ENCODE results near the gene RPS15. TPM values are rescaled to one million over a fixed set of nuclear protein-coding genes. Genes with fewer than 3 reads are reported as not detected.
A peak's percentile ranks its signal among the peaks of the same experiment; 100 is the strongest.

The RPS15 gene
- total and polyA plus RNA-seq, 9 of the 15 experiments (the other 6 are each of a cell fraction or from before 2014, with no cell fraction given) = 605 to 2,791 (median 957) TPM

DNA sequence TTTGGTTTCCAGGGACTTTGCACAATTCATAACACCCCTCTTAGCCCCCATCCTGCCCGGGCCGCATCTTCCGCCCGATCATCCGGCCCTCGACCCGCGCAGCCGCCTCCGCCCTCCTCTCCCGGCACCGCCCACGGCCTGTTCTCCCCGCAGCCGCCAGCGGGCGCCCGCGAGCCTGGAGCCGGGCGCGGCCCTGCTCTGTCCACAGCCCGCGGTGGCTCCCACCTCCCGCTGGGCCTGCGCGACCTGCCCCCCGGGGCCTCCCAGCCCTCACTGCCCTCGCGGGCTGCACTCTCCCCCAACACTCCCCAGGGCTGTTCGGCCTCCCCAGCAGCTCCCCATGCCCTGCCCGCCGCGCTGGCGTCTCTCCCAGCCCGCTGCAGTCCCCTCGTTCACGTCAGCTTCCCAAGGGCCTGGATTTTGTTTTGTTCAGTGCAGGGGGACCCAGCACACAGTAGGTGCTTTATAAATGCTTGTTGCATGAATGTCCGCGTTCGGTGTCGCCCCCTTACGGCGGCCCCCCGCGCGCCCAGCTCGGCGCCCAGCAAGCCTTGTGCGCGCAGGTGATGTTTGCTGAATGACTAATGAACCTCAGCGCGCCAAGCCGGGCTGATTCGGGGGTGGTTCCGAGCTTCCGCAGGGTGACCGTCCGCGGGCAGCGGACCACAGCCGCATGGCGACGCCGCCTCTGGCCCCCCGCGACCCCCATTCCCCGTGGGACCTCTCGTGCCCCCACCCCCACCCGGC, 7.2 kb downstream of the RPS15 start (continued):
- TF ChIP-seq ZBTB34 (CRISPR knock-in tag; IDR thresholded peaks at IDR 0.05) (no peak), YY1 (IDR thresholded peaks at IDR 0.05; ENCODE audit: borderline replicate concordance in 1 of 3, control insufficient read depth in 1 of 3, extremely low read depth in 1 of 3, insufficient read depth in 3 of 3, insufficient read length in 1 of 3, insufficient replicate concordance in 2 of 3, low read depth in 1 of 3, low read length in 2 of 3) (peak in 2 of 3 experiments; percentile 17 to 48), MEF2D (tag; conservative IDR thresholded peaks at IDR 0.05; ENCODE audit: low read depth) (no peak), KAT7 (CRISPR knock-in tag; IDR thresholded peaks at IDR 0.05; ENCODE audit: borderline replicate concordance) (peak; percentile 84; the same call in 1 of the 2 replicates), HLTF (IDR thresholded peaks at IDR 0.05) (peak; percentile 72), MIER1 (IDR thresholded peaks at IDR 0.05; ENCODE audit: low read depth) (0 out of 2 replicates have a peak, but pooled peaks have one; percentile 56), FOXM1 (IDR thresholded peaks at IDR 0.05; ENCODE audit: low read depth) (no peak), FOXM1 (CRISPR knock-in tag; IDR thresholded peaks at IDR 0.05; ENCODE audit: low read depth) (no peak), NELFE (IDR thresholded peaks at IDR 0.05; ENCODE audit: insufficient read depth, insufficient read length) (no peak), HNRNPK (IDR thresholded peaks at IDR 0.05; ENCODE audit: low read depth, low read length, poor library complexity, severe bottlenecking) (no peak), GABPB2 (CRISPR knock-in tag; conservative IDR thresholded peaks at IDR 0.05) (no peak), C11orf30 (IDR thresholded peaks at IDR 0.05; ENCODE audit: low read depth) (no peak), HEY1 (CRISPR knock-in tag; IDR thresholded peaks at IDR 0.05; ENCODE audit: borderline replicate concordance) (no peak), ZNF408 (CRISPR knock-in tag; IDR thresholded peaks at IDR 0.05; ENCODE audit: low read depth) (no peak), GTF2F1 (IDR thresholded peaks at IDR 0.05; ENCODE audit: low read depth, low read length) (no peak), STAT5A (IDR thresholded peaks at IDR 0.05; ENCODE audit: borderline replicate concordance, low read length) (no peak), JUNB (CRISPR knock-in tag; conservative IDR thresholded peaks at IDR 0.05) (no peak), TRIM25 (IDR thresholded peaks at IDR 0.05; ENCODE audit: borderline replicate concordance) (no peak)
- TF ChIP-seq, protein P1, sequence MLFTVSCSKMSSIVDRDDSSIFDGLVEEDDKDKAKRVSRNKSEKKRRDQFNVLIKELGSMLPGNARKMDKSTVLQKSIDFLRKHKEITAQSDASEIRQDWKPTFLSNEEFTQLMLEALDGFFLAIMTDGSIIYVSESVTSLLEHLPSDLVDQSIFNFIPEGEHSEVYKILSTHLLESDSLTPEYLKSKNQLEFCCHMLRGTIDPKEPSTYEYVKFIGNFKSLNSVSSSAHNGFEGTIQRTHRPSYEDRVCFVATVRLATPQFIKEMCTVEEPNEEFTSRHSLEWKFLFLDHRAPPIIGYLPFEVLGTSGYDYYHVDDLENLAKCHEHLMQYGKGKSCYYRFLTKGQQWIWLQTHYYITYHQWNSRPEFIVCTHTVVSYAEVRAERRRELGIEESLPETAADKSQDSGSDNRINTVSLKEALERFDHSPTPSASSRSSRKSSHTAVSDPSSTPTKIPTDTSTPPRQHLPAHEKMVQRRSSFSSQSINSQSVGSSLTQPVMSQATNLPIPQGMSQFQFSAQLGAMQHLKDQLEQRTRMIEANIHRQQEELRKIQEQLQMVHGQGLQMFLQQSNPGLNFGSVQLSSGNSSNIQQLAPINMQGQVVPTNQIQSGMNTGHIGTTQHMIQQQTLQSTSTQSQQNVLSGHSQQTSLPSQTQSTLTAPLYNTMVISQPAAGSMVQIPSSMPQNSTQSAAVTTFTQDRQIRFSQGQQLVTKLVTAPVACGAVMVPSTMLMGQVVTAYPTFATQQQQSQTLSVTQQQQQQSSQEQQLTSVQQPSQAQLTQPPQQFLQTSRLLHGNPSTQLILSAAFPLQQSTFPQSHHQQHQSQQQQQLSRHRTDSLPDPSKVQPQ (CRISPR knock-in tag; IDR thresholded peaks at IDR 0.05; ENCODE audit: borderline replicate concordance) = no peak
- TF ChIP-seq, protein P2, sequence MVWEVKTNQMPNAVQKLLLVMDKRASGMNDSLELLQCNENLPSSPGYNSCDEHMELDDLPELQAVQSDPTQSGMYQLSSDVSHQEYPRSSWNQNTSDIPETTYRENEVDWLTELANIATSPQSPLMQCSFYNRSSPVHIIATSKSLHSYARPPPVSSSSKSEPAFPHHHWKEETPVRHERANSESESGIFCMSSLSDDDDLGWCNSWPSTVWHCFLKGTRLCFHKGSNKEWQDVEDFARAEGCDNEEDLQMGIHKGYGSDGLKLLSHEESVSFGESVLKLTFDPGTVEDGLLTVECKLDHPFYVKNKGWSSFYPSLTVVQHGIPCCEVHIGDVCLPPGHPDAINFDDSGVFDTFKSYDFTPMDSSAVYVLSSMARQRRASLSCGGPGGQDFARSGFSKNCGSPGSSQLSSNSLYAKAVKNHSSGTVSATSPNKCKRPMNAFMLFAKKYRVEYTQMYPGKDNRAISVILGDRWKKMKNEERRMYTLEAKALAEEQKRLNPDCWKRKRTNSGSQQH (CRISPR knock-in tag; IDR thresholded peaks at IDR 0.05) = no peak

Measured in K562 (cell line).